Mesenchymal stem cell (in vitro differentiated cells and primary cell): Measurements from ENCODE around the gene ARSH.
"Not testable (repeated sequence)": the region's sequence is repeated elsewhere in the genome, so short reads cannot be mapped to it uniquely, and the experiment has no call there.

Experiments
- DNase-seq: peaks from one replicate; pipeline ENCODE4 v3.0.0-alpha.2; 2013
- H2AFZ ChIP-seq: one replicate; pipeline ENCODE4 v1.6.1; 2013; ENCODE audit warnings: low read depth, mild to moderate bottlenecking, control low read depth, inconsistent platforms, low read length, moderate library complexity
- H2AK5ac ChIP-seq: 2 replicates; pipeline ENCODE4 v1.6.1; 2013; ENCODE audit warnings: low read length, moderate library complexity, mild to moderate bottlenecking, inconsistent platforms; ENCODE audit not compliant: severe bottlenecking
- H2BK120ac ChIP-seq: one replicate; pipeline ENCODE4 v1.6.1; 2013; ENCODE audit warnings: low read depth, mild to moderate bottlenecking, inconsistent platforms, low read length, moderate library complexity
- H2BK12ac ChIP-seq, 2 experiments: one replicate each; pipeline ENCODE4 v1.6.1; 2013; ENCODE audit warnings: inconsistent platforms in 2 of 2, low read length in 2 of 2, mild to moderate bottlenecking in 2 of 2, moderate library complexity in 2 of 2, control low read depth in 1 of 2
- H2BK15ac ChIP-seq: one replicate; pipeline ENCODE4 v1.6.1; 2013; ENCODE audit warnings: mild to moderate bottlenecking, low read depth, inconsistent platforms; ENCODE audit not compliant: poor library complexity, severe bottlenecking
- H2BK5ac ChIP-seq: 2 replicates; pipeline ENCODE4 v1.6.1; 2013; ENCODE audit warnings: low read depth, mild to moderate bottlenecking, low read length, control low read depth, inconsistent platforms; ENCODE audit not compliant: poor library complexity, severe bottlenecking
- H3K14ac ChIP-seq, 2 experiments: one replicate each; pipeline ENCODE4 v1.6.1; 2013; ENCODE audit warnings: inconsistent platforms in 2 of 2, low read length in 2 of 2, control low read depth in 1 of 2, mild to moderate bottlenecking in 1 of 2, moderate library complexity in 1 of 2
- H3K18ac ChIP-seq, 2 experiments: one replicate each; pipeline ENCODE4 v1.6.1; 2013; ENCODE audit warnings: inconsistent platforms in 2 of 2, low read length in 2 of 2, control low read depth in 1 of 2, low read depth in 1 of 2, mild to moderate bottlenecking in 1 of 2
- H3K23ac ChIP-seq, 2 experiments: one replicate each; pipeline ENCODE4 v1.6.1; 2013; ENCODE audit warnings: inconsistent platforms in 2 of 2, low read length in 2 of 2, mild to moderate bottlenecking in 2 of 2, moderate library complexity in 2 of 2, control low read depth in 1 of 2
- H3K27ac ChIP-seq: 2 replicates; pipeline ENCODE4 v1.5.1; 2013; ENCODE audit warnings: mild to moderate bottlenecking, moderate library complexity, low read length, control low read depth, inconsistent platforms; ENCODE audit not compliant: poor library complexity, severe bottlenecking
- H3K27me3 ChIP-seq, 2 experiments: 2 replicates each; pipeline versions ENCODE4 v1.6.1 to v1.7.0; 2013; ENCODE audit warnings: low read length in 2 of 2, mild to moderate bottlenecking in 2 of 2, moderate library complexity in 2 of 2, control low read depth in 1 of 2, inconsistent platforms in 1 of 2; ENCODE audit not compliant: control insufficient read depth in 1 of 2, insufficient read depth in 1 of 2
- H3K36me3 ChIP-seq, 2 experiments: 2 replicates each; pipeline versions ENCODE4 v1.6.1 to v1.7.0; 2013; ENCODE audit warnings: low read length in 2 of 2, control low read depth in 1 of 2, inconsistent platforms in 1 of 2, low read depth in 1 of 2, mild to moderate bottlenecking in 1 of 2; ENCODE audit not compliant: insufficient read depth in 2 of 2, control insufficient read depth in 1 of 2
- H3K4ac ChIP-seq, 2 experiments: one replicate each; pipeline ENCODE4 v1.6.1; 2013; ENCODE audit warnings: inconsistent platforms in 2 of 2, low read length in 2 of 2, mild to moderate bottlenecking in 2 of 2, moderate library complexity in 2 of 2, control low read depth in 1 of 2, low read depth in 1 of 2
- H3K4me1 ChIP-seq: 2 replicates; pipeline ENCODE4 v1.6.1; 2013; ENCODE audit warnings: low read depth, low read length, control low read depth; ENCODE audit not compliant: control insufficient read depth, insufficient read depth
- H3K4me2 ChIP-seq: 2 replicates; pipeline ENCODE4 v1.6.1; 2013; ENCODE audit warnings: low read length, mild to moderate bottlenecking, inconsistent platforms; ENCODE audit not compliant: poor library complexity, severe bottlenecking
- H3K4me3 ChIP-seq, 2 experiments: 2 replicates each; pipeline versions ENCODE4 v1.5.1 to v1.7.0; 2013; ENCODE audit warnings: low read length in 2 of 2, mild to moderate bottlenecking in 2 of 2, control low read depth in 1 of 2, low read depth in 1 of 2; ENCODE audit not compliant: insufficient read depth in 1 of 2
- H3K79me1 ChIP-seq: replicated peaks from 2 replicates; pipeline ENCODE4 v1.6.1; 2013; ENCODE audit warnings: mild to moderate bottlenecking, control low read depth, low read length, inconsistent platforms; ENCODE audit not compliant: poor library complexity, severe bottlenecking
- H3K9ac ChIP-seq: 2 replicates; pipeline ENCODE4 v1.7.0; 2013; ENCODE audit warnings: mild to moderate bottlenecking, low read length, moderate library complexity
- H3K9me3 ChIP-seq: 2 replicates; pipeline ENCODE4 v1.7.0; 2013; ENCODE audit warnings: mild to moderate bottlenecking, low read length; ENCODE audit not compliant: control insufficient read depth
- H4K8ac ChIP-seq: one replicate; pipeline ENCODE4 v1.6.1; 2013; ENCODE audit warnings: inconsistent platforms, mild to moderate bottlenecking, low read length, moderate library complexity
- H4K91ac ChIP-seq: one replicate; pipeline ENCODE4 v1.6.1; 2013; ENCODE audit warnings: mild to moderate bottlenecking, low read length, inconsistent platforms
- WGBS: methylation state at CpG from one replicate; pipeline ENCODE4 v1.1.7; 2013; ENCODE audit warnings: mixed read lengths; 5-methylcytosine and 5-hydroxymethylcytosine counted together

Gene ARSH

DNA sequence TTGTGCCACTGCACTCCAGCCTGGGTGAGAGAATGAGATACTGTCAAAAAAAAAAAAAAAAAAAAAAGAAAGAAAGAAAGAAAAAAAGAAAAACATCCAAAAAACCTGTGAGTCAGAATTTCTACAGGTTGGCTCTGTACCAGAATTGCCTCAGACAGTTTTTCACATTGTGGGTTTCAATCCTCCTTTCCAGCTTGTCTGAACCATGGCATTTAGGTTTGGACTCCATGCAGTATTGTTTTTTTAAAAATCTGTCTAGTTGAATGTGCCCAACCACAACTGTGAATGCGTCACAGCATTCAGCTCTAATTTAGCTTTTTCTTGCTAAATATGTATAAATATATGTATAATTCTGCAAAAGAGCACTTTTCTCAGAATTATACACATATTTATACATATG is 31.4 kb upstream of the ARSH start:
- Histone ChIP-seq H2BK15ac (no peak overlapping the region), H2BK5ac (no peak overlapping the region), H2AFZ (no peak overlapping the region), H3K4ac (no peak overlapping the region), H4K91ac (no peak overlapping the region), H3K9ac (no peak overlapping the region), H2AK5ac (no peak overlapping the region), H3K36me3 (no peaks in the 10 kb centered on the region), H3K79me1 (no peaks in the 10 kb centered on the region), H3K18ac (no peak overlapping the region), H3K9me3 (peaks cover 4% of the 10 kb centered on the region), H2BK120ac (no peak overlapping the region), H3K23ac (no peak overlapping the region), H3K14ac (no peak overlapping the region), H3K4me3 (no peak overlapping the region), H3K4me1 (no peaks in the 10 kb centered on the region), H4K8ac (no peak overlapping the region), H3K27ac (no peak overlapping the region), H2BK12ac (no peak overlapping the region), H3K4me2 (no peak overlapping the region), H3K27me3 (peaks cover 0 to 20% of the 10 kb centered on the region in 2 experiments)
- DNase-seq: no peak
- WGBS: no CpG with 5 or more reads among the region's 1 CpG

DNA sequence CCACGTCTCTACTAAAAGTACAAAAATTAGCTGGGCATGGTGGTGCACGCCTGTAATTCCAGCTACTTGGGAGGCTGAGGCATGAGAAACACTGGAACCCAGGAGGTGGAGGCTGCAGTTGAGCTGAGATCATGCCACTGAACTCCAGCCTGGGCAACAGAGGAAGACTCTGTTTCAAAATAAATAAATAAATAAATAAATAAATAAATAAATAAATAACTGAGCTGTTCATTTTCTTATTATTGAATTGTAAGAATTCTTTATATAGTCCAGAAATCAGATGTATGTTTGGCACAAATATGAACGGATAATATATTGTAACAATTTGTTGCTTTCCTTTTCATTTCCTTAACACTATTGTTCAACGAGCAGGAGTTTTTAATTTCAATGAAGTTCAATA is 27.7 kb upstream of the ARSH start:
- not testable (repeated sequence) for H3K27ac ChIP-seq, H3K4me1 ChIP-seq, H2AFZ ChIP-seq, H3K9me3 ChIP-seq, H3K4me3 ChIP-seq, H3K14ac ChIP-seq, H3K9ac ChIP-seq, H3K27me3 ChIP-seq, H4K91ac ChIP-seq, H4K8ac ChIP-seq, H3K36me3 ChIP-seq, H3K79me1 ChIP-seq, H3K4me2 ChIP-seq, H2BK15ac ChIP-seq, H2AK5ac ChIP-seq, H3K18ac ChIP-seq, H3K4ac ChIP-seq, H3K23ac ChIP-seq, H2BK5ac ChIP-seq, H2BK12ac ChIP-seq, DNase-seq, H2BK120ac ChIP-seq
- no CpG with 5 or more reads among the region's 4 CpGs for WGBS

DNA sequence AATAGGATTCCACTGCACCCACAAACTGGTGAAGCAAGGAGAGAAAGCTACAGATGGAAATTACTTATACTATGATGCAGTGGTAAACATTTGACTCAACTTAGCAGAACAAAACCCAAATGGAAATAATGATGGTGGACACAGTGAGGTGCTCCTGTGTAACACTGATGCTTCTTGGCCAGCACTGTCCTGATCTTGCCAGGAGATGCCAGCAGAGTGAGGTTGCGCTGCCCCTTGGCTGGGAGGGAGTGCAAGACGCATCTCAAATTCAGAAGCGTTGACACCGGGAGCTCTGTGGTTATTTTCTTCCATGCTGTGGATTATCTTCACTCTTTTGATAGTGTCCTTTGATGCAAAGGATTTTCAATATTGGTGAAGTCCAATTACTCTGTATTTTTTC is 22.0 kb upstream of the ARSH start:
- Histone ChIP-seq H3K14ac (no peak overlapping the region), H3K4me2 (no peak overlapping the region), H3K27ac (no peak overlapping the region), H3K4ac (no peak overlapping the region), H3K79me1 (no peaks in the 10 kb centered on the region), H3K4me3 (no peak overlapping the region), H2AK5ac (no peak overlapping the region), H4K8ac (no peak overlapping the region), H2AFZ (no peak overlapping the region), H3K9ac (no peak overlapping the region), H3K27me3 (peaks cover 0 to 4% of the 10 kb centered on the region in 2 experiments), H3K18ac (no peak overlapping the region), H3K36me3 (no peaks in the 10 kb centered on the region), H2BK120ac (no peak overlapping the region), H2BK5ac (no peak overlapping the region), H4K91ac (no peak overlapping the region), H2BK15ac (no peak overlapping the region), H3K9me3 (no peaks in the 10 kb centered on the region), H2BK12ac (no peak overlapping the region), H3K23ac (no peak overlapping the region), H3K4me1 (no peaks in the 10 kb centered on the region)
- 100% methylated on average over 1 of the region's 4 CpGs for WGBS
- DNase-seq: no peak

DNA sequence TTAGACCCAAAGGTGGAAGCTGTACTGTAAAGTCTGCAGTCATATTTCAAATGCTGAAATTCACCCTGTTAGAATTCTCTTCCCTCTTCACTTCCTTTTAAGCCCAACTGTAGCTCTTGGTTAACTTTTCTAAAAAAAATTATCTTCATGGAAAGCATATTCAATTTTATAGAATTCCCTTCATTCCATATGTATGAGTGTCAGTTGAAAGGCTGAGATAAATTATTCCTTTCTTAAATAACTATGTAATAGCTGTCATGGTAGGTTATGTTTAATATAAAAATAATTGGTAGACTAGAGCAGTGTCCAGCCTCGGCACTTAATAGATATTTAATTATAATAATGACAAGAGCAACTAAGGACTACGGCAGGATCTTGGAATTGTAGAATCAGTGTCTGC is 16.8 kb upstream of the ARSH start:
- Histone ChIP-seq H3K4me1 (no peaks in the 10 kb centered on the region), H3K4ac (no peak overlapping the region), H4K8ac (no peak overlapping the region), H3K9me3 (no peaks in the 10 kb centered on the region), H2BK120ac (no peak overlapping the region), H2BK5ac (no peak overlapping the region), H3K14ac (no peak overlapping the region), H3K4me2 (no peak overlapping the region), H2AK5ac (no peak overlapping the region), H2BK12ac (no peak overlapping the region), H3K27me3 (no peaks in the 10 kb centered on the region), H3K27ac (no peak overlapping the region), H4K91ac (no peak overlapping the region), H2BK15ac (no peak overlapping the region), H3K23ac (no peak overlapping the region), H3K36me3 (no peaks in the 10 kb centered on the region), H2AFZ (no peak overlapping the region), H3K9ac (no peak overlapping the region), H3K4me3 (no peak overlapping the region), H3K79me1 (no peaks in the 10 kb centered on the region), H3K18ac (no peak overlapping the region)
- 95% methylated on average over 1 of the region's 2 CpGs for WGBS
- DNase-seq: no peak
